GM12874 (cell line): ENCODE results near the gene TUBA1B.

ENCODE experiments used
- CTCF ChIP-seq: IDR thresholded peaks from 2 replicates; pipeline ENCODE4 v1.5.1; 2011; ENCODE audit warnings: low read depth, mild to moderate bottlenecking, control low read depth, low read length, moderate library complexity; ENCODE audit not compliant: insufficient read depth

Gene TUBA1B

DNA sequence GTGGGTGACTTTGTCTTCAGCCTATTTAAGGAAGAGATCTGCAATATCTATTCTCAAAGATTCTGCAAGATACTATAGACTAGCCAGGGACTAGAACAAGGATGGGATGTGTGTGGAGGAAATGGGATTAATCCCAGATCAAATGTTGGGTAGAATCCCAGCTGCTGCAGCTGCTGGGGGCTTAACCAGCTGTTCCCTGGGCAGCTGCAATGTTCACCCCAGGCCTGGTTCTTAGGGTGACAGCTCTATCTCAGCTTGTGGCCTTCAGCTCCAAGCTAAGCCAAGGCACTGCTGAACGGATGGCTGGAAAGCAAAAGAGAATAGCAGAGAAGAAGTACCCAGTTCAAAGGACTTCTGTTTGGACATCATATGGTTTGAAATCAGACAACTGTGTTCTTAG lies 51.4 kb downstream of the TUBA1B start:
- no peak for TF ChIP-seq CTCF
